ENCODE measurements around the gene MYO18B.

MYO18B gene

DNA sequence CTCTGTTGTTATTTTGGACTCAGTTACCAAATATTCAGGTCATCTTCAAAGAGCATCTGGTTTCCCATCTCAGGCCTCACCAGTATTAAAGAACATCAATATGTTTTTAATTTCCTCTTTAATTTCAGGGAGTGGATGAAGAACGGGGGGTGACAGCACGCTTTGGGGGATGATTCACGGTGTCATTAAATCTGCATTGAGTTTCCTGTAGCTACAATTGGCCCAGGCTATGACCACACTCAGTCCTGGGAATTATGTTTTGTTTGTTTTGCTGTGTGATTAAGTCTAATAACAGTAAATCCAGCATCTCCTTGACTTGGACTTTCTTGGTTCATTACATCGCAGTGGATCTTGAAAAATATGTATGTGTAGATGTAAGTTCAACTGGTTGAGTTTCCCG is 277.6 kb downstream of the MYO18B start:
- Histone ChIP-seq H3K4me1 (ENCODE audit: control insufficient read depth, insufficient read depth, low read length, poor library complexity, severe bottlenecking) (no peaks in the 10 kb centered on the region), H3K4me3 (ENCODE audit: insufficient read depth, low read depth, low read length, poor library complexity, severe bottlenecking) (no peak overlapping the region), H3K36me3 (ENCODE audit: control insufficient read depth, insufficient read depth, low read length) (no peaks in the 10 kb centered on the region), H3K27ac (ENCODE audit: insufficient read depth, low read length, poor library complexity, severe bottlenecking) (no peak overlapping the region), H3K9me3 (ENCODE audit: control insufficient read depth, low read length) (no peaks in the 10 kb centered on the region), H3K27me3 (replicated peaks; ENCODE audit: control insufficient read depth, insufficient read depth, low read length, poor library complexity, severe bottlenecking) (no peaks in the 10 kb centered on the region)
- no peak for DNase-seq

DNA sequence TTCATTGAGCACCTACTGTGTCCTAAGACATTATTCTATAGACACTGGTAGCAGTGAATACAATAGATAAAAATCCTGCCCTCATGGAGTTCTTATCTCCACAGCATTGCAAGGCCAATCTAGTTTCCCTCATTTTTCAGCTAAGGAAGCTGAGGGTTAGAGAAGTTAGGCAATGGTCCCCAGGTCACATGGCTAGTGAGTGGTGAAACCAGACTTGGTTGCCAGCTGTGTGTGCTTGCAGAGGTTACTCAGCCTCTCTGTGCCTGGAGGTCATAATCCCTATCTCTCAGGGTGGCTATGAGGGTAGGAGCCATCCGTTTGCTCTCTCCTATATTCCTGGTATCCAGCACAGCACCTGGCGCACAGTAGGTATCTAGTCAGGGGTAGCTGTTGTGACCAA is 279.5 kb downstream of the MYO18B start:
- no peak for DNase-seq
- no peaks in the 10 kb centered on the region for H3K9me3 ChIP-seq (ENCODE audit: control insufficient read depth, low read length)
- no peak overlapping the region for H3K4me3 ChIP-seq (ENCODE audit: insufficient read depth, low read depth, low read length, poor library complexity, severe bottlenecking)
- H3K27me3 ChIP-seq (replicated peaks; ENCODE audit: control insufficient read depth, insufficient read depth, low read length, poor library complexity, severe bottlenecking), result no peaks in the 10 kb centered on the region
- no peaks in the 10 kb centered on the region for H3K36me3 ChIP-seq (ENCODE audit: control insufficient read depth, insufficient read depth, low read length)
- no peaks in the 10 kb centered on the region for H3K4me1 ChIP-seq (ENCODE audit: control insufficient read depth, insufficient read depth, low read length, poor library complexity, severe bottlenecking)
- H3K27ac ChIP-seq (ENCODE audit: insufficient read depth, low read length, poor library complexity, severe bottlenecking), result no peak overlapping the region

DNA sequence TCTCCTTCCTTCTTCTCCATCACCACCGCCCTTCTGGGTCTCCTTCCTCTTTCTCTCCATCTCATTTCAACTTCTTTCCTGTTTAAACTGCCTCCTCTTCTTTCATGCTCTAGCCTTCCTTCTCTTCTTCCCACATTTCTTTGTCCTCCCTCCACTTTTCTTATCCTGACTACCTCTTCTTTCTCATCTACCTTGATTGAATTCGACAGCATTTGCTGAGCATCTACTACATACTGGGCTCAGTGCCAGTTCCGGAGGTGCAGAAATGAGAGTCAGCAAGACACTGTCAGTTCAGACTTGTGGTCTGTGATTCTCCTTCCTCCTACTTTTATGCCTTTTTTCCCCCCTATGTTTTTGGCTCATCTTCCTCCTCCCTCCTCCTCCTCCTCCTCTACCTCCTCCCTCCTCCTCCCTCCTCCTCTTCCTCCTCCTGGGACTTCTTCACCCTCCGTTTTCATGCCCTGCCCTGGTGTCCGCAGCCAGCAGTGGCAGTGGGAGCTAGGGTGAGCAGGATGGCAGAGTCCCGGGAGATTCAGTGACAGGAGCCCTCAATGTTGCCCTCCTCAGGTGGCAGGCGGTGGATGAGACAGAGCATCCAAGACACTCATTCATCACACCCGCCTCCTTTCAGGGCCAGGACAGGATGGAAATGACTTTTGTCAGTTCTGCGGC is 281.3 kb downstream of the MYO18B start:
- Histone ChIP-seq H3K4me1 (ENCODE audit: control insufficient read depth, insufficient read depth, low read length, poor library complexity, severe bottlenecking) (no peaks in the 10 kb centered on the region), H3K27ac (ENCODE audit: insufficient read depth, low read length, poor library complexity, severe bottlenecking) (no peak overlapping the region), H3K9me3 (ENCODE audit: control insufficient read depth, low read length) (no peaks in the 10 kb centered on the region), H3K27me3 (replicated peaks; ENCODE audit: control insufficient read depth, insufficient read depth, low read length, poor library complexity, severe bottlenecking) (no peaks in the 10 kb centered on the region), H3K36me3 (ENCODE audit: control insufficient read depth, insufficient read depth, low read length) (no peaks in the 10 kb centered on the region), H3K4me3 (ENCODE audit: insufficient read depth, low read depth, low read length, poor library complexity, severe bottlenecking) (no peak overlapping the region)
- DNase-seq, result no peak

DNA sequence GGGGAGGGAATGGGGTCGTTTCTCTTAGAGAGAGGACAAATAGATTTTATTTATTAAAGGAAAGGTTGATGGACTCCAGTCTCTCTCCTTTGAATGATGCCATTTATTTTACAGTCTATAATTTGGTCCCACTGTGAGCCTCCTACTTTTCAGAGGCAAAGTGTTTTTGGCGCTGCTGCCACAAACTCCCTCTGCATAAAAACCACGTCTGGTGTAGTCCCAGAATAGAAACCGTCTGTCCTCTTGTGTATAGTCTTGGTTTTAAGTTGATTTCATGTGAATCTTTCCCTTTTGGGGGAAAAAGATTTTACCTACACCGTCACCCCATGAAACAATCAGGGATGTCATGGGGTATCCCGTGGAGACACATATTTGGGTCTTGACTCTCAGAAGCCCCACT is 283.6 kb downstream of the MYO18B start:
- Histone ChIP-seq H3K4me3 (ENCODE audit: insufficient read depth, low read depth, low read length, poor library complexity, severe bottlenecking) (no peak overlapping the region), H3K4me1 (ENCODE audit: control insufficient read depth, insufficient read depth, low read length, poor library complexity, severe bottlenecking) (no peaks in the 10 kb centered on the region), H3K36me3 (ENCODE audit: control insufficient read depth, insufficient read depth, low read length) (no peaks in the 10 kb centered on the region), H3K27me3 (replicated peaks; ENCODE audit: control insufficient read depth, insufficient read depth, low read length, poor library complexity, severe bottlenecking) (no peaks in the 10 kb centered on the region), H3K27ac (ENCODE audit: insufficient read depth, low read length, poor library complexity, severe bottlenecking) (no peak overlapping the region), H3K9me3 (ENCODE audit: control insufficient read depth, low read length) (no peaks in the 10 kb centered on the region)
- no peak for DNase-seq

DNA sequence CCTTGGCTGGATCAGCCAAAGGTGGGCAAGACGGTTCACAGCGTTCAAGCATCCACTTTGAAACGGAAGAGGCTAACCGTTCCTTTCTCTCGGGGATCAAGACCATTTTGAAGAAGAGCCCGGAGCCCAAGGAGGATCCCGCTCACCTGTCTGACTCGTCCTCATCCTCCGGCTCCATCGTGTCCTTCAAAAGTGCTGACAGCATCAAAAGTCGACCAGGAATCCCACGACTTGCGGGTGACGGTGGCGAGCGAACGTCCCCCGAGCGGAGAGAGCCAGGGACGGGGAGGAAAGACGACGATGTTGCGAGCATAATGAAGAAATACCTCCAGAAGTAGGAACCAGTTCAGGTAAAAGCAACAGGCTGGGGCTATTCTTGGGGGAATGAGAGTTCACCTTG is 285.4 kb downstream of the MYO18B start:
- DNase-seq, result no peak
- Histone ChIP-seq H3K27ac (ENCODE audit: insufficient read depth, low read length, poor library complexity, severe bottlenecking) (no peak overlapping the region), H3K36me3 (ENCODE audit: control insufficient read depth, insufficient read depth, low read length) (no peaks in the 10 kb centered on the region), H3K27me3 (replicated peaks; ENCODE audit: control insufficient read depth, insufficient read depth, low read length, poor library complexity, severe bottlenecking) (no peaks in the 10 kb centered on the region), H3K4me1 (ENCODE audit: control insufficient read depth, insufficient read depth, low read length, poor library complexity, severe bottlenecking) (no peaks in the 10 kb centered on the region), H3K4me3 (ENCODE audit: insufficient read depth, low read depth, low read length, poor library complexity, severe bottlenecking) (no peak overlapping the region), H3K9me3 (ENCODE audit: control insufficient read depth, low read length) (no peaks in the 10 kb centered on the region)

DNA sequence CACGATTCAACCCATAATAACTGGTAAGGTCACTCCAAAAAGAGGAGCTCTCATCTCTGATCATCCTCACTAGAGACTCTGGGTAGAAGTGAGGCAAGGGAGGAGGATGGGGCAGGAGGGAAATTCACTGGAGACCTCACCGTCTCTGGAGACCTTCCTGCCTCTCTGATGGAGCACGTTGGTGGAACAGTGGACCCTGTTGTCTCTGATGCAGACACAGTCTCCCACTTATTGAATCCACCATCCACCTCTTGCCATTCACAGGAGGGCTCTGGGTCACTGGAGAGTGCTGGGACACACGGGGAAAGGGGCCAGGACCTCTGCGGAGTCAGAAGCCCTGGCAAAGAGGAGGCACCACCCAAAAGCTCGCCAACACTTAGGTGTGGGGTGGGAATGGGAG is 289.7 kb downstream of the MYO18B start:
- no peaks in the 10 kb centered on the region for H3K27me3 ChIP-seq (replicated peaks; ENCODE audit: control insufficient read depth, insufficient read depth, low read length, poor library complexity, severe bottlenecking)
- no peak overlapping the region for H3K4me3 ChIP-seq (ENCODE audit: insufficient read depth, low read depth, low read length, poor library complexity, severe bottlenecking)
- DNase-seq, result no peak
- no peak overlapping the region for H3K27ac ChIP-seq (ENCODE audit: insufficient read depth, low read length, poor library complexity, severe bottlenecking)
- no peaks in the 10 kb centered on the region for H3K9me3 ChIP-seq (ENCODE audit: control insufficient read depth, low read length)
- no peaks in the 10 kb centered on the region for H3K36me3 ChIP-seq (ENCODE audit: control insufficient read depth, insufficient read depth, low read length)
- H3K4me1 ChIP-seq (ENCODE audit: control insufficient read depth, insufficient read depth, low read length, poor library complexity, severe bottlenecking), result no peaks in the 10 kb centered on the region

DNA sequence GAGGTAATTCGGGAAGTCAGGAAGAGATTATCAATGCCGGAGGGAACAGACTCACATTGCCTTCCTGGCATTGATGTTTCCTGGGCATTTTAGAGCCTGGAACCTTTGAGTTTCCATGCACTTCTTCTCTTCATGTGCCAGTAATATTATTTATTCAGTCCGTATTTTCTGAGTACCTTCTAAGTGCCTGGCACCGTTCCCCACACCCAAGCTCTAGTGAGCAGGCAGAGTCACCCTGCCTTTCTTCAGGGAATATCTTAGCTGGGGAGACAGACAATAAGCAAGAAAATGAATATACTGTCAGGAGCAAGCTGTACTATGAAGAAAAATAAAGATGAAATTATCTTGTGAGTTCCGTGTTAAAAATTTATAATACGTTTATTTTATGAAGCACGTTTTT is 291.1 kb downstream of the MYO18B start:
- no peaks in the 10 kb centered on the region for H3K27me3 ChIP-seq (replicated peaks; ENCODE audit: control insufficient read depth, insufficient read depth, low read length, poor library complexity, severe bottlenecking)
- no peaks in the 10 kb centered on the region for H3K9me3 ChIP-seq (ENCODE audit: control insufficient read depth, low read length)
- H3K4me1 ChIP-seq (ENCODE audit: control insufficient read depth, insufficient read depth, low read length, poor library complexity, severe bottlenecking), result no peaks in the 10 kb centered on the region
- H3K27ac ChIP-seq (ENCODE audit: insufficient read depth, low read length, poor library complexity, severe bottlenecking), result no peak overlapping the region
- DNase-seq, result no peak
- no peak overlapping the region for H3K4me3 ChIP-seq (ENCODE audit: insufficient read depth, low read depth, low read length, poor library complexity, severe bottlenecking)
- H3K36me3 ChIP-seq (ENCODE audit: control insufficient read depth, insufficient read depth, low read length), result no peaks in the 10 kb centered on the region

DNA sequence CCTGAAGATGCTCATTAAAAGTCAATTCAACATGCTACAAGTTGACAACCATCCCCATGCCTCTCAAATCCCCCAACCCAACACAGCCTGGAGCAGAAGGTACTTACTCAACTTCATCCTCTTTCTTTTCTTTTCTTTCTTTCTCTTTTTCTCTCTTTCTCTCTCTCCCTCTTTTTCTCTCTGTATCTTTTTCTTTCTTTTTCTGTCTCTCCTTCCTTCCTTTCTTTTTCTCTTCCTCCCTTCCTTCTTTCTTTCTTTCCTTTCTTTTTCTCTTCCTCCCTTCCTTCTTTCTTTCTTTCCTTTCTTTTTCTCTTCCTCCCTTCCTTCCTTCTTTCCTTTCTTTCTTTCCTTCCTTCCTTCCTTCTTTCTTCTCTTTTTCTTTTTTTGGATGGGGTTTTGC is 291.6 kb downstream of the MYO18B start:
- no peaks in the 10 kb centered on the region for H3K27me3 ChIP-seq (replicated peaks; ENCODE audit: control insufficient read depth, insufficient read depth, low read length, poor library complexity, severe bottlenecking)
- H3K9me3 ChIP-seq (ENCODE audit: control insufficient read depth, low read length), result no peaks in the 10 kb centered on the region
- no peaks in the 10 kb centered on the region for H3K36me3 ChIP-seq (ENCODE audit: control insufficient read depth, insufficient read depth, low read length)
- H3K27ac ChIP-seq (ENCODE audit: insufficient read depth, low read length, poor library complexity, severe bottlenecking), result no peak overlapping the region
- no peak for DNase-seq
- H3K4me3 ChIP-seq (ENCODE audit: insufficient read depth, low read depth, low read length, poor library complexity, severe bottlenecking), result no peak overlapping the region
- H3K4me1 ChIP-seq (ENCODE audit: control insufficient read depth, insufficient read depth, low read length, poor library complexity, severe bottlenecking), result no peaks in the 10 kb centered on the region

DNA sequence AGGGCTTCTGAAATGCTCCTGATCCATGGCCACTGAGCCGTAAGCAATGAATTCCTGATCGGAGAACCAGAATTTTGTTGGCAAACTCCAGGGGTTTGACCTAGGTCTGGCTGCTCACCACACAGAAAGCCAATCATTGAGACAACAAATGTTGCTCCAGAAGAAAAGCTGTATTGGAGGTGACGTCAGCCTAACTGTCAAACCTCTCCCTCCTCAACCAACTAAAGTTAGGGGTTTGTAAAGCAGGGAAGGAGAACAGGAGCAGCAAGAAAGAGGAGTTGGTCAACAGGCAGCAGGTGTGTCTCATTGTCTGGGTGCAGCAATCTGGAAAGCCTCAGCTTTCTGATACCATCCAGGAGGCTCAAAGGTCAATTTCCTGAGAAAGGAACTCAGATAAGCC is 293.5 kb downstream of the MYO18B start:
- no peak overlapping the region for H3K27ac ChIP-seq (ENCODE audit: insufficient read depth, low read length, poor library complexity, severe bottlenecking)
- H3K27me3 ChIP-seq (replicated peaks; ENCODE audit: control insufficient read depth, insufficient read depth, low read length, poor library complexity, severe bottlenecking), result no peaks in the 10 kb centered on the region
- H3K36me3 ChIP-seq (ENCODE audit: control insufficient read depth, insufficient read depth, low read length), result no peaks in the 10 kb centered on the region
- no peak for DNase-seq
- H3K9me3 ChIP-seq (ENCODE audit: control insufficient read depth, low read length), result no peaks in the 10 kb centered on the region
- H3K4me3 ChIP-seq (ENCODE audit: insufficient read depth, low read depth, low read length, poor library complexity, severe bottlenecking), result no peak overlapping the region
- no peaks in the 10 kb centered on the region for H3K4me1 ChIP-seq (ENCODE audit: control insufficient read depth, insufficient read depth, low read length, poor library complexity, severe bottlenecking)

DNA sequence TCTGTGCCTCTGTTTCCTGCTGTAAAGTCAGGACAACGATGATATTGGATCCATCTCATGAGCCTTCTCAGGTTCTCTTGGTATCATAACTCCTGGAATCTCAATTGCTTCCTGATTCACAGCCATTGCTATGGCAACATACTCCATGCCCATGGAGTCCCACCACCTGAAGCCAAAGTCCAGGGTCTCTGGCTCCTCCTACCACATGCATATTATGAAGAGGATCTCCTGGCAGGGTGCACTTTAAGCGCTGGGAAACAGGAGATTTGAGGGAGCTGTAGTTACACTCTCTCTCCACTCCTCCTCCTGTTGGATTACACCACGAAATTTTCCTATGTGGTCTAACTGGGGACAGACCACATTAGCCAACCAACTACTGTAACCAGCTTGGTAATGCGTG is 296.4 kb downstream of the MYO18B start:
- no peaks in the 10 kb centered on the region for H3K27me3 ChIP-seq (replicated peaks; ENCODE audit: control insufficient read depth, insufficient read depth, low read length, poor library complexity, severe bottlenecking)
- H3K4me1 ChIP-seq (ENCODE audit: control insufficient read depth, insufficient read depth, low read length, poor library complexity, severe bottlenecking), result no peaks in the 10 kb centered on the region

More for the DNA sequence above, 296.4 kb downstream of the MYO18B start:
- Histone ChIP-seq H3K4me3 (ENCODE audit: insufficient read depth, low read depth, low read length, poor library complexity, severe bottlenecking) (no peak overlapping the region), H3K27ac (ENCODE audit: insufficient read depth, low read length, poor library complexity, severe bottlenecking) (no peak overlapping the region), H3K9me3 (ENCODE audit: control insufficient read depth, low read length) (no peaks in the 10 kb centered on the region), H3K36me3 (ENCODE audit: control insufficient read depth, insufficient read depth, low read length) (no peaks in the 10 kb centered on the region)
- DNase-seq, result no peak

Measured in effector memory CD4-positive, alpha-beta T cell (primary cell).